Liver (tissue), 9 donors: ENCODE measurements around the gene TMEM120A. TPM values are rescaled to one million over a fixed set of nuclear protein-coding genes. Genes with fewer than 3 reads are reported as not detected.

Source experiments
- DNase-seq: peaks from one replicate; pipeline ENCODE4 v3.0.0-alpha.2; 2017; ENCODE audit warnings: low spot score
- H3K27ac ChIP-seq, 2 donors: one replicate each; pipeline ENCODE4 v1.7.0; 2013; ENCODE audit warnings: inconsistent platforms in 2 of 2, low read length in 2 of 2, control low read depth in 1 of 2, low read depth in 1 of 2, mild to moderate bottlenecking in 1 of 2
- H3K27me3 ChIP-seq, 4 donors: one replicate each; pipeline versions ENCODE4 v1.6.1 to v1.7.0; 2013; ENCODE audit warnings: low read length in 3 of 4, inconsistent platforms in 1 of 4, mild to moderate bottlenecking in 1 of 4, moderate library complexity in 1 of 4; ENCODE audit not compliant: control insufficient read depth in 4 of 4, insufficient read depth in 4 of 4
- H3K36me3 ChIP-seq, 4 donors: one replicate each; pipeline versions ENCODE4 v1.6.1 to v1.7.0; 2013; ENCODE audit warnings: low read length in 3 of 4, mild to moderate bottlenecking in 3 of 4, low read depth in 1 of 4, moderate library complexity in 1 of 4; ENCODE audit not compliant: control insufficient read depth in 4 of 4, insufficient read depth in 3 of 4
- H3K4me1 ChIP-seq, 4 donors: one replicate each; pipeline versions ENCODE4 v1.6.1 to v1.7.0; 2013; ENCODE audit warnings: low read length in 3 of 4, mild to moderate bottlenecking in 3 of 4, moderate library complexity in 1 of 4; ENCODE audit not compliant: control insufficient read depth in 4 of 4, insufficient read depth in 4 of 4
- H3K4me3 ChIP-seq, 3 donors: one replicate each; pipeline versions ENCODE4 v1.6.1 to v1.7.0; 2013; ENCODE audit warnings: low read length in 3 of 3, control low read depth in 1 of 3, low read depth in 1 of 3, mild to moderate bottlenecking in 1 of 3
- H3K9ac ChIP-seq, 2 donors: one replicate each; pipeline ENCODE4 v1.7.0; 2013; ENCODE audit warnings: low read length in 2 of 2, mild to moderate bottlenecking in 2 of 2, moderate library complexity in 2 of 2, control low read depth in 1 of 2, low read depth in 1 of 2
- H3K9me3 ChIP-seq, 4 donors: one replicate each; pipeline versions ENCODE4 v1.6.1 to v1.7.0; 2013; ENCODE audit warnings: low read length in 3 of 4; ENCODE audit not compliant: control insufficient read depth in 4 of 4
- EGR1 ChIP-seq, 2 donors: IDR thresholded peaks; 2 replicates each; pipeline ENCODE4 v1.6.1; 2016 to 2018; ENCODE audit warnings: antibody characterized with exemption in 2 of 2, low read depth in 2 of 2
- FOXA1 ChIP-seq: IDR thresholded peaks from 2 replicates; pipeline ENCODE4 v1.6.1; 2016; ENCODE audit warnings: antibody characterized with exemption
- FOXA2 ChIP-seq: IDR thresholded peaks from 2 replicates; pipeline ENCODE4 v1.6.1; 2016; ENCODE audit warnings: antibody characterized with exemption
- GABPA ChIP-seq, 2 donors: IDR thresholded peaks in 1 of 2; conservative IDR thresholded peaks in 1 of 2; 2 replicates each; pipeline ENCODE4 v1.6.1; 2016; ENCODE audit warnings: antibody characterized with exemption in 2 of 2, mild to moderate bottlenecking in 1 of 2, moderate library complexity in 1 of 2
- HNF4A ChIP-seq, 2 donors: conservative IDR thresholded peaks; 2 replicates each; pipeline ENCODE4 v1.6.1; 2016; ENCODE audit warnings: antibody characterized with exemption in 2 of 2, mild to moderate bottlenecking in 2 of 2
- HNF4G ChIP-seq: IDR thresholded peaks from 2 replicates; pipeline ENCODE4 v1.6.1; 2016; ENCODE audit warnings: antibody characterized with exemption
- NR2F2 ChIP-seq: IDR thresholded peaks from 2 replicates; pipeline ENCODE4 v1.6.1; 2016; ENCODE audit warnings: antibody characterized with exemption
- RXRA ChIP-seq, 2 donors: IDR thresholded peaks; 2 replicates each; pipeline ENCODE4 v1.6.1; 2017 to 2018; ENCODE audit warnings: antibody characterized with exemption in 2 of 2, mild to moderate bottlenecking in 1 of 2
- TAF1 ChIP-seq: conservative IDR thresholded peaks from 2 replicates; pipeline ENCODE4 v1.6.1; 2016; ENCODE audit warnings: antibody characterized with exemption, mild to moderate bottlenecking
- YY1 ChIP-seq: IDR thresholded peaks from 2 replicates; pipeline ENCODE4 v1.6.1; 2016; ENCODE audit warnings: antibody characterized with exemption, mild to moderate bottlenecking
- WGBS: extraction: QIAGEN DNeasy Blood & Tissue Kit; methylation state at CpG from one replicate; pipeline ENCODE4 v1.1.7; 2013; 5-methylcytosine and 5-hydroxymethylcytosine counted together
- polyA plus RNA-seq, 2 donors: library from polyadenylated mRNA; stranded (reverse) in 1 of 2; unstranded in 1 of 2; fragments of 200-250 nt in 1 of 2; fragments of >200 nt in 1 of 2; fragmentation: Nextera tagmentation in 1 of 2; extraction: Ambion mirVana in 1 of 2; gene quantifications; one replicate each; pipeline versions ENCODE4 v1.2.1 to v1.2.3, GENCODE V29; 2013 to 2015
- total RNA-seq, 2 donors: library from RNA; depleted of rRNA; stranded (reverse); fragments of >200 nt; gene quantifications; one replicate each; pipeline ENCODE4 v1.2.3, GENCODE V29; 2014
- TF ChIP-seq, protein P1 (sequence below): IDR thresholded peaks from 2 replicates; pipeline ENCODE4 v1.6.1; 2016; ENCODE audit warnings: antibody characterized with exemption, mild to moderate bottlenecking
- TF ChIP-seq, protein P2 (sequence below): fragments of 150-350 bp; IDR thresholded peaks from 2 replicates; pipeline ENCODE4 v1.5.1; 2017; ENCODE audit warnings: improper control_type of control experiment, low read depth, low read length; ENCODE audit not compliant: missing input control
- TF ChIP-seq, protein P3 (sequence below): IDR thresholded peaks from 2 replicates; pipeline ENCODE4 v1.6.1; 2016; ENCODE audit warnings: antibody characterized with exemption
- TF ChIP-seq, protein P4 (sequence below): IDR thresholded peaks from 2 replicates; pipeline ENCODE4 v1.6.1; 2016; ENCODE audit warnings: antibody characterized with exemption
- donor health status: healthy.
- donor health status: healthy.
- donor health status: healthy.
- donor health status: healthy.
- donor health status: healthy.

The TMEM120A gene
- total and polyA plus RNA-seq, 4 donors, result 18.7 to 73.9 (median 32.1) TPM

DNA sequence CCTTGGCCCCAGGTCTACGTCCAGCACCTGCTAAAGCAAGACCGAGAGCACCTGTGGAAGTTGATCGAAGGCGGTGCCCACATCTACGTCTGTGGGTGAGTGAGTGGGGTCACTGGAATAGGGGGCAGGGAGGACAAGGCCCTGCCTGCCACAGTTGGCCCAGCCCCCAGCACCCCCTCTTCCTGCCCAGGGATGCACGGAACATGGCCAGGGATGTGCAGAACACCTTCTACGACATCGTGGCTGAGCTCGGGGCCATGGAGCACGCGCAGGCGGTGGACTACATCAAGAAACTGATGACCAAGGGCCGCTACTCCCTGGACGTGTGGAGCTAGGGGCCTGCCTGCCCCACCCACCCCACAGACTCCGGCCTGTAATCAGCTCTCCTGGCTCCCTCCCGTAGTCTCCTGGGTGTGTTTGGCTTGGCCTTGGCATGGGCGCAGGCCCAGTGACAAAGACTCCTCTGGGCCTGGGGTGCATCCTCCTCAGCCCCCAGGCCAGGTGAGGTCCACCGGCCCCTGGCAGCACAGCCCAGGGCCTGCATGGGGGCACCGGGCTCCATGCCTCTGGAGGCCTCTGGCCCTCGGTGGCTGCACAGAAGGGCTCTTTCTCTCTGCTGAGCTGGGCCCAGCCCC lies 8.1 kb downstream of the TMEM120A start (continued):
- TF ChIP-seq, protein P1, sequence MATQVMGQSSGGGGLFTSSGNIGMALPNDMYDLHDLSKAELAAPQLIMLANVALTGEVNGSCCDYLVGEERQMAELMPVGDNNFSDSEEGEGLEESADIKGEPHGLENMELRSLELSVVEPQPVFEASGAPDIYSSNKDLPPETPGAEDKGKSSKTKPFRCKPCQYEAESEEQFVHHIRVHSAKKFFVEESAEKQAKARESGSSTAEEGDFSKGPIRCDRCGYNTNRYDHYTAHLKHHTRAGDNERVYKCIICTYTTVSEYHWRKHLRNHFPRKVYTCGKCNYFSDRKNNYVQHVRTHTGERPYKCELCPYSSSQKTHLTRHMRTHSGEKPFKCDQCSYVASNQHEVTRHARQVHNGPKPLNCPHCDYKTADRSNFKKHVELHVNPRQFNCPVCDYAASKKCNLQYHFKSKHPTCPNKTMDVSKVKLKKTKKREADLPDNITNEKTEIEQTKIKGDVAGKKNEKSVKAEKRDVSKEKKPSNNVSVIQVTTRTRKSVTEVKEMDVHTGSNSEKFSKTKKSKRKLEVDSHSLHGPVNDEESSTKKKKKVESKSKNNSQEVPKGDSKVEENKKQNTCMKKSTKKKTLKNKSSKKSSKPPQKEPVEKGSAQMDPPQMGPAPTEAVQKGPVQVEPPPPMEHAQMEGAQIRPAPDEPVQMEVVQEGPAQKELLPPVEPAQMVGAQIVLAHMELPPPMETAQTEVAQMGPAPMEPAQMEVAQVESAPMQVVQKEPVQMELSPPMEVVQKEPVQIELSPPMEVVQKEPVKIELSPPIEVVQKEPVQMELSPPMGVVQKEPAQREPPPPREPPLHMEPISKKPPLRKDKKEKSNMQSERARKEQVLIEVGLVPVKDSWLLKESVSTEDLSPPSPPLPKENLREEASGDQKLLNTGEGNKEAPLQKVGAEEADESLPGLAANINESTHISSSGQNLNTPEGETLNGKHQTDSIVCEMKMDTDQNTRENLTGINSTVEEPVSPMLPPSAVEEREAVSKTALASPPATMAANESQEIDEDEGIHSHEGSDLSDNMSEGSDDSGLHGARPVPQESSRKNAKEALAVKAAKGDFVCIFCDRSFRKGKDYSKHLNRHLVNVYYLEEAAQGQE, result no peak
- TF ChIP-seq HNF4G (no peak), NR2F2 (no peak), FOXA2 (no peak)

DNA sequence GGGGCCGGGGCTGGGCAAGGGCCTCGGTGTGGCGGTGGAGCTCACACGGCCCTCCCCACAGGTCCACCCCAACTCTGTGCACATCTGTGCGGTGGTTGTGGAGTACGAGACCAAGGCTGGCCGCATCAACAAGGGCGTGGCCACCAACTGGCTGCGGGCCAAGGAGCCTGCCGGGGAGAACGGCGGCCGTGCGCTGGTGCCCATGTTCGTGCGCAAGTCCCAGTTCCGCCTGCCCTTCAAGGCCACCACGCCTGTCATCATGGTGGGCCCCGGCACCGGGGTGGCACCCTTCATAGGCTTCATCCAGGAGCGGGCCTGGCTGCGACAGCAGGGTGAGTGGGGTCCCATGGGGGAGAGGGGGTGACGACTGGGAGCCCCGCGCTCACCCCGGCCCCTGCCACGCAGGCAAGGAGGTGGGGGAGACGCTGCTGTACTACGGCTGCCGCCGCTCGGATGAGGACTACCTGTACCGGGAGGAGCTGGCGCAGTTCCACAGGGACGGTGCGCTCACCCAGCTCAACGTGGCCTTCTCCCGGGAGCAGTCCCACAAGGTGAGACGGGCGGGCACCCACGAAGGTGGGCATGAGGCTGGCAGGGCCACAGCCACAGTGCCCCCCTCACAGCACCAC lies 8.8 kb downstream of the TMEM120A start:
- WGBS, result 67% methylated on average over 41 of the region's 41 CpGs
- Histone ChIP-seq H3K4me1 (peaks cover 4 to 40% (median 17%) of the 10 kb centered on the region in 4 donors), H3K9ac (no peak overlapping the region), H3K36me3 (peaks cover 31 to 68% (median 42%) of the 10 kb centered on the region in 4 donors), H3K27me3 (no peaks in the 10 kb centered on the region), H3K4me3 (no peak overlapping the region), H3K9me3 (no peaks in the 10 kb centered on the region), H3K27ac (peak overlapping the region in 1 of 2 donors; percentile 12)
- no peak for DNase-seq
- TF ChIP-seq FOXA2 (no peak), GABPA (IDR thresholded peaks at IDR 0.05 in 1 of 2, conservative IDR thresholded peaks at IDR 0.05 in 1 of 2) (no peak), YY1 (no peak), FOXA1 (no peak)
- TF ChIP-seq, protein P1, result no peak
- TF ChIP-seq, protein P2, sequence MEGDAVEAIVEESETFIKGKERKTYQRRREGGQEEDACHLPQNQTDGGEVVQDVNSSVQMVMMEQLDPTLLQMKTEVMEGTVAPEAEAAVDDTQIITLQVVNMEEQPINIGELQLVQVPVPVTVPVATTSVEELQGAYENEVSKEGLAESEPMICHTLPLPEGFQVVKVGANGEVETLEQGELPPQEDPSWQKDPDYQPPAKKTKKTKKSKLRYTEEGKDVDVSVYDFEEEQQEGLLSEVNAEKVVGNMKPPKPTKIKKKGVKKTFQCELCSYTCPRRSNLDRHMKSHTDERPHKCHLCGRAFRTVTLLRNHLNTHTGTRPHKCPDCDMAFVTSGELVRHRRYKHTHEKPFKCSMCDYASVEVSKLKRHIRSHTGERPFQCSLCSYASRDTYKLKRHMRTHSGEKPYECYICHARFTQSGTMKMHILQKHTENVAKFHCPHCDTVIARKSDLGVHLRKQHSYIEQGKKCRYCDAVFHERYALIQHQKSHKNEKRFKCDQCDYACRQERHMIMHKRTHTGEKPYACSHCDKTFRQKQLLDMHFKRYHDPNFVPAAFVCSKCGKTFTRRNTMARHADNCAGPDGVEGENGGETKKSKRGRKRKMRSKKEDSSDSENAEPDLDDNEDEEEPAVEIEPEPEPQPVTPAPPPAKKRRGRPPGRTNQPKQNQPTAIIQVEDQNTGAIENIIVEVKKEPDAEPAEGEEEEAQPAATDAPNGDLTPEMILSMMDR, result no peak

DNA sequence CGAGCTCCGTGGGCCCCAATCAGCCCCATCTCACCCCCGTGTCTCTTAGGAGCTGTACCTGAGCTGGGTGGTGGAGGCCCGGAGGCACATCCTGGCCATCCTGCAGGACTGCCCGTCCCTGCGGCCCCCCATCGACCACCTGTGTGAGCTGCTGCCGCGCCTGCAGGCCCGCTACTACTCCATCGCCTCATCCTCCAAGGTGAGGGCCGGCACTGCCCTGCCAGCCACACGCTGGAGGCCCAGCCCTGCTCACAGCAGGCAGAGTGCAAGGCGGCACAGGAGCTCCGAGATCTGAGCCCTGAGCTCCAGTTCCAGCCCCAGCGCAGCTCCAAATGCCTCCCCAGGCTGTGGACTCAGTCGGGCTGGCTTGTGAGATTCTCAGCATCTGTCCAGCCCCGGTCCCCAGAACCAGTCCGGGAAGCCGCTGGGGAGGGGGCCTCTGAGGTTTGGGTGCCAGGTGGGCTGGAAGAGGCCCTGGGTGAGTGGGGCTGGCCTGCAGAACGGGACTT lies 9.3 kb downstream of the TMEM120A start:
- no peak for DNase-seq
- H3K9me3 ChIP-seq, result no peaks in the 10 kb centered on the region
- no peak overlapping the region for H3K4me3 ChIP-seq
- peaks cover 36 to 73% (median 44%) of the 10 kb centered on the region in 4 donors for H3K36me3 ChIP-seq
- H3K9ac ChIP-seq, result no peak overlapping the region
- 84% methylated on average over 21 of the region's 21 CpGs for WGBS
- H3K27ac ChIP-seq, result peak overlapping the region in 1 of 2 donors; percentile 7
- H3K4me1 ChIP-seq, result peaks cover 4 to 40% (median 18%) of the 10 kb centered on the region in 4 donors
- no peaks in the 10 kb centered on the region for H3K27me3 ChIP-seq
- TF ChIP-seq RXRA (IDR thresholded peaks at IDR 0.05) (no peak), NR2F2 (no peak), HNF4G (no peak), EGR1 (IDR thresholded peaks at IDR 0.05; ENCODE audit: low read depth in 2 of 2) (no peak), FOXA1 (no peak), HNF4A (conservative IDR thresholded peaks at IDR 0.05) (no peak), TAF1 (no peak)
- TF ChIP-seq, protein P2, result no peak
- TF ChIP-seq, protein P3, sequence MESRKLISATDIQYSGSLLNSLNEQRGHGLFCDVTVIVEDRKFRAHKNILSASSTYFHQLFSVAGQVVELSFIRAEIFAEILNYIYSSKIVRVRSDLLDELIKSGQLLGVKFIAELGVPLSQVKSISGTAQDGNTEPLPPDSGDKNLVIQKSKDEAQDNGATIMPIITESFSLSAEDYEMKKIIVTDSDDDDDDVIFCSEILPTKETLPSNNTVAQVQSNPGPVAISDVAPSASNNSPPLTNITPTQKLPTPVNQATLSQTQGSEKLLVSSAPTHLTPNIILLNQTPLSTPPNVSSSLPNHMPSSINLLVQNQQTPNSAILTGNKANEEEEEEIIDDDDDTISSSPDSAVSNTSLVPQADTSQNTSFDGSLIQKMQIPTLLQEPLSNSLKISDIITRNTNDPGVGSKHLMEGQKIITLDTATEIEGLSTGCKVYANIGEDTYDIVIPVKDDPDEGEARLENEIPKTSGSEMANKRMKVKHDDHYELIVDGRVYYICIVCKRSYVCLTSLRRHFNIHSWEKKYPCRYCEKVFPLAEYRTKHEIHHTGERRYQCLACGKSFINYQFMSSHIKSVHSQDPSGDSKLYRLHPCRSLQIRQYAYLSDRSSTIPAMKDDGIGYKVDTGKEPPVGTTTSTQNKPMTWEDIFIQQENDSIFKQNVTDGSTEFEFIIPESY, result no peak
- TF ChIP-seq, protein P4, sequence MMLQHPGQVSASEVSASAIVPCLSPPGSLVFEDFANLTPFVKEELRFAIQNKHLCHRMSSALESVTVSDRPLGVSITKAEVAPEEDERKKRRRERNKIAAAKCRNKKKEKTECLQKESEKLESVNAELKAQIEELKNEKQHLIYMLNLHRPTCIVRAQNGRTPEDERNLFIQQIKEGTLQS, result no peak
